HG02970 (cell line): ENCODE results near the gene PLXNA4.

Source experiments
- ATAC-seq: cut with Tn5 transposase; IDR thresholded peaks from one replicate; pipeline ENCODE4 v1.9.1; 2021; ENCODE audit warnings: mild to moderate bottlenecking, moderate library complexity, moderate number of reproducible peaks; ENCODE audit not compliant: unreplicated experiment, low FRiP score

Gene PLXNA4

GRCh38 chr7:132590162-132590561 is 13.9 kb upstream of the PLXNA4 start:
- no peak for ATAC-seq

DNA sequence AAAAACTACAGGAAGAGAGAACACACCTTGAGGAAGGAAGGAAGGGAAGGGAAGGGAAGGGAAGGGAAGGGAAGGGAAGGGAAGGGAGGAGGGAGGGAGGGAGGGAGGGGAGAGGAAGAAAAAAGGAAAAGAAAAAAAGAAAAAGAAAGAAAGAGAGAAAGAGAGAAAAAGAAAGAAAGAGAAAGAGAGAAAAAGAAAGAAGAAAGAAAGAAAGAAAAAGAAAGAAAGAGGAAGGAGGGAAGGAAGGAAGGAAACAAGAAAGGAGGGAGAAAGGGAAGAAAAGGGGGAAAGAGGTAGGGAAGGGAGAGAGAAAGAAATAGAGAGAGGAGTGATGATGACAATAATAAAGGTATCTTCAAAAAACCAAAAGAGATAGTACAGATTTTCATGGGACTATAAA is 12.3 kb upstream of the PLXNA4 start:
- no peak for ATAC-seq

- no peak for ATAC-seq
Observed at GRCh38 chr7:132584796-132585494, 8.7 kb upstream of the PLXNA4 start.

GRCh38 chr7:132581431-132581830 is 5.2 kb upstream of the PLXNA4 start:
- ATAC-seq: no peak

DNA sequence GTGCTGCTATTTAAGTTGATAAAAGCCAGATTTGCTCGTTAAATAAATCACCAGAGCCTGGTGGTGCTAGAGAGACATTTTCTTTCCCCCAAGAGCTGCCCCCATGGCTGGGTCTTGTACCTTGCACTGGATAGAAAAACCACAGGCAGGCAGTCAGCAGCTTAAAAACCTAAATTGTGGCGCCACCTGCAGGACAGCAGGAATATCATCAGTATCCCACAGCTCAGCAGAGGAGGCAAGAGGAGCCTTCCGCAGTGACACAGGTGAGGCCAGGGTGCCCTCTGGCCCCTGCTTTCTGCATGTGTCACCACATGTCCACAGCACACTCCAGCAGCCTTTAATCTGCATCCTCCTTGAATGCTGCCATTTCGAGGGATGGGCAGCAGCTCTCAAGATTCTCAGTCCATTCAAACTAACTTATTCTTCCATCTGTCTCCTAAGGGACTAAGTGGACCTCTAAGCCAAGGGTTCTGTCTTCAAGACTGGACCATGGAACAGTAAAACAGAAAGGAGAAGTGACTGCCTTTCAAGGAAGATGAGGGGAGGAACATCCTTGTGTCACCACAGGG is 4.5 kb upstream of the PLXNA4 start:
- no peak for ATAC-seq

GRCh38 chr7:132580277-132580676 is 4.0 kb upstream of the PLXNA4 start:
- no peak for ATAC-seq

DNA sequence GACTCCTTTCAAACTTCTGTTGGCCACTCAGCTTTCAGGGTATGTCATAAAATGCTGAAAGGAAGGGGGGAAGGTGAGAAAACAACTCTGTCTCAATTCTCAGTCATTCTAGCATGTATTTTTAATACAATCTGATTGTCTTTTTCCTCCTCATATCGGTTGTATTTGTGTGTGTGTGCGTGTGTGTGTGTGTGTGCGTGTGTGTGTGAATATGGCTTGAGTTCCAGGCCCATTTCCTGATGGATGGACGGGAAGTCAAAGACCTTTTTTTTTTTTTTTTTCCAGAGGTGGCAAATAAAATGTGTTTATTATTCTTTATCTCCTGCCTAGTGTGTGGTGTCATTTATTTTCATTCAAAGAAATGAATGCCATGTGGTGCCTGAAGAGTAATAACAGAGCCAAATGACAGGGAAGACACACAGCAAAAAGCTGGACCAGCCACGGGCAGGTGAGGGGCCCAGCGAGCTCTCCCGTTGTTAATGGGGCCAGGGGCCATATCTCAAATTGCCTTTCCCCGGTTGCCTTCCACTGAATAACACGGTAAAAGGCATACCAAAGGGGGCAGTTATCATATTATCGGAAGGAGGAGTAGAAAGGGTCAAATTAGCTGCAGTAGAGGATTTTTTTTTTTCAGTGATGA is 3.1 kb upstream of the PLXNA4 start:
- no peak for ATAC-seq

DNA sequence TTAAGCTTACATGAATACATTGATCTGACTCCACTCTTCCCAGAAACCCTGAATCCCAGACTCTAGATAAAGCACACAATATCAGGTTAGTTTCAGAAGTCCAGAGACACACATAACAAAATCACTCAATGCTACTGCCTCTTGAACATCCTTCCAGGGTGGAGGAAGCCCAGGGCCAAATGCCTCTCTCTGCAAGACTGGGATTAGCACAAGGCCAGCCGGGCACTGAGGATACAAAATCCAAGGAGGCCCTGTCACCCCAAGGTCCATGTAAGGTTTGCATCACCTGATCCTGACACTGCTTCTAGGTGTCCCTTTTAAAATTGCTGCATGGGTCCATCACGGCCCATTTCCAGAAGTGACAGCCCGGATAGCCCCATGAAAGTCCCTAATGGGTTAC is 2.6 kb upstream of the PLXNA4 start:
- ATAC-seq: no peak

DNA sequence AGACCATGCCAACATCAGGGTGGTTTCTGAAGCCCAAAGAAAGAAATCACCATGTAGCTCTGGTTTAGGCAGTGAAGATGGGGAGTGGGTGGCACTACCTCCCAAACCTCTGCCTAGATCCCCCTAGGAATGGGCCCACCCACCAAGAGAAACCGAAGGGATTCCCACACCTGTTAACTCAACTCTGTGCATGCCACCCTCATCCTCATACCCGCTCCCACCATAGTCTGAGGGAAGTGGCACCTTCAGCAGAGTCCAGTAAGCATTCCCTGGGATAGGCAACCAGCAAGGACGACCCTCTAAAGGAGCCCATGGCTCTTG is 1.7 kb upstream of the PLXNA4 start:
- no peak for ATAC-seq

DNA sequence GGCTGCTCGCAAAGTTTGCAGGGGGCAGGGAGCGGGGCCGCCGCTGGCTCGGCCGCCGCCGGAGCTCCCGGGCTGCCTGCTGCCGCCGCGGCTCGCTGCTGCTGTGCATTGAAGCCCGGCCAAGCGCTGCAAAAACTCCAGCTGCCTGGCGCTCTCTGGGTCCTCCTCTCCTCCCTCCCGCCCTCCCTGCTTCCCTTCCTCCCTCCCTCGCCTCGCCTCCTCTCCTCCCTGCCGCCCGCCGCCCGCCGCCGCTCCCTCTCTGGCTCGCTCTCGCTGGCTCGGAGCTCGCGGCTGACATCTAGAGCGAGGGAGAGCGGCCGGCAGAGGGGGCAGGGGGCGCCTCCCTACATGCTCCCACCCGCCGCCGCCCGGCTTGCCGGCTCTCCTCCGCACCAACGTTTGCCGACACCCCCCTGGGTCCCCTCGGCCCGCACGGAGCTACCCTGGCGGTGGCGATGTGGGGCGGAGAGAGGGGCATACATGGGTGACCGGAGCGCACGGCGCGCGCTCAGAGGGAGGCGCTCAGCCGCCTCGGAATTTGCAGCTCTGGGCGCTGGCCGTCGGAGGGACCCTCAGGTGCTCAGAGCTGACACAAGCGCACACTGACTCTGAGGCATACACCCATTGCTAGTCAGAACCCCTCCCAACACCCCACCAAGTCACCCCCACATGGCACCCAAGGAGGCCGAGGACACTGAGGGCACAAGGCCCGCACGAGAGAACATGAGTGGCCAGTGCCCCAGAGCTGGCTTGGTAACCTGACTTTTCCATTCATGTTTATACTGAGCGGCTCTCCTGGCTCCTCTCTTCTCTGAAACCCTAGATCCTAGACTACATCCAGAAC is 1.2 kb upstream of the PLXNA4 start:
- no peak for ATAC-seq

DNA sequence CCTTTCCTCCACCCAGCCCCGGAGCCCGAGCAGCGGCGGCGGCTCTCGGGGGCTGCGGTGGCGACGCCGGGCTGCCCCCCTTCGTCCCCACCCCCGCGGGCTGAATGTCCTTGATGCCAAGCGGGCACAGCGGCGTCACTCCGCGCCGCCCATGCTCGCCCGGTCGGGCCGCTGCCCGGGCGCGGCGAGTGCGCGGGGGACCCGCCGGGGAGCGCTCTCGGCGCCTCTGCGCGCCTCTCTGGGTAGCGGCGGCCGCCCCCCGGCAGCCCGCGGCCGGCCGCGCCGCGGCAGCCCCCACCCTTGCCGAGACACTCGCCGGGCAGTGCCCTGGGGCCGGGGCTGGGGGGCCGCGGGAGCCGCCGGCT is 433 bp upstream of the PLXNA4 start:
- no peak for ATAC-seq

- ATAC-seq: no peak
Observed at GRCh38 chr7:132575419-132575981, 770 bp downstream of the PLXNA4 start.

DNA sequence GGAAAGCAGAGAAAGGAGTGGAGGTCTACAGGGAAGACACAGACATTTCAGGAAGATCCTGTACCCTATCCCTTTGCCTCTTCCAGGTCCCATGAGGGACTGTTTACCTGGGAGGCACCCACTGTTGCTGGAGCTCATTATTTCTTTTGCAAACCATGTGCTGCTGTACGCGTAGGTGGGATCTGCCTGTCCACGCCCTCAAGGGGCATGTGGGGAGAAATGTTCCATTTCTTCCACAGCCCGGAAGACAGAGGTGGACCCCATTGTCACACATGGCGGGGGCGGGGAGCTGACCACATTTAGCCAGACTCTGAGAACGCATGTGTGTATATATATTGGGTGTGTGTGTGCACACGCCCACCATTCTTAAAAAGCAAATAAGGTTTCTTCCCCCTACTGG is 2.0 kb downstream of the PLXNA4 start:
- ATAC-seq: no peak

- no peak for ATAC-seq
Observed at GRCh38 chr7:132573251-132573955, 2.9 kb downstream of the PLXNA4 start.

GRCh38 chr7:132572526-132572925 is 3.7 kb downstream of the PLXNA4 start:
- ATAC-seq: no peak

GRCh38 chr7:132571970-132572369 is 4.3 kb downstream of the PLXNA4 start:
- no peak for ATAC-seq

- ATAC-seq: no peak
Observed at GRCh38 chr7:132569884-132570614, 6.2 kb downstream of the PLXNA4 start.

DNA sequence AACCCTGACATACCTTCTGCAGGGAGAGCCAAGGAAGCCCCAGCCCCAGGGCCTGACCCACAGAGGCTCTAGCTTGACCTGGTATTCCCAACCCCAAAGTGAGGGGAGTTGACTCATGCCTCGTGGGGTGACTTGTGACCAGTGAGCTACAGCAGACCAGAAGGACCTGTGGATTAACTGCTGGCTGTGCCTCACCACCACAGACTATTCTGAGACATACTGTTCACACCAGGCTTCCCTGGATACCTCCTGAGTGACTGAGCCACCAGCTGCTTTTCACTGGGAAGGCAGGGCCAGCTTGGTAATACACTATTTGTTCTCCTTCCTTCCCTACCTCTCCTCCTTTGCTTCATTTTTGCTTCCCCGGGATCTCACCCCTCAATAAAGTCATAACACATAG is 7.3 kb downstream of the PLXNA4 start:
- ATAC-seq: no peak

DNA sequence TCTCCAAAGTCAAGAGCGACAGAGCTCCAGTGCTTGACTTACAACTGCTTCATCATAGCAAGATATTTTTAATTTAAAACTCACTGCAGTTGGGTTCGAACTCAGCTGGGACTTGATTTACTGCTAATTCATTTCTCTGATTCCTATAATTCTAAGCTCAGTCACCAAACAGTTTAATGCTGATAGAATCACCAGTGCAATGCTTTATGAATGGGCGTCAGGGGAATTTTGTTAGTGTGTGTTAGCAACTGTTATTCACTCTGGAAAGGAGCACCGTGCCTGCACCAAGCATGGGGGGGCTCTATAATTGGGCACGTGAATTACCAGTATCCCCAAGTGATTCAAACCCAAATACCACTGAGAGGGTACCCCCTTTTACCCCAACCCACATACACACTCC is 10.4 kb downstream of the PLXNA4 start:
- no peak for ATAC-seq

DNA sequence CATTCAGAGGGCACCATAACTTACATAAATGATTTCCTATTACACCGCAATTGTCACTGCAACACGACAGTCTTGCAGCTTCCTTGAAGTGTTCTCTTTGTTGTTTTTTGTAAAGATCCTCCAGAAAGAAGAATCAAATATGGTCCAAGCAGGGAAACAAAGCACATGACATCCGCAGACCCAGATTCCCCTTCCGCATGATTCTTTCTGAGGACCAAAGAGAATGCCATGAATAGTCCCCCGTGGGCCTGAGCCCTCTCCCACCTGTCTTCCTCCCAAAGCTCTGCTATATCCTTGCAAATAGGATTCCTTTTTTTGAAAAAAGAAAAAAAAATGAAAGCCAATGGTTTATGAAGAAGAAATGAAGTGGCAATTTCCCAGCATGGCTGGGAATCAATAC is 10.8 kb downstream of the PLXNA4 start:
- no peak for ATAC-seq
